GM19328 (cell line): ENCODE data around the gene EVI5L.

Source experiments
- ATAC-seq: cut with Tn5 transposase; IDR thresholded peaks from one replicate; pipeline ENCODE4 v1.9.1; 2021; ENCODE audit warnings: mild to moderate bottlenecking, moderate library complexity; ENCODE audit not compliant: unreplicated experiment

The EVI5L gene

DNA sequence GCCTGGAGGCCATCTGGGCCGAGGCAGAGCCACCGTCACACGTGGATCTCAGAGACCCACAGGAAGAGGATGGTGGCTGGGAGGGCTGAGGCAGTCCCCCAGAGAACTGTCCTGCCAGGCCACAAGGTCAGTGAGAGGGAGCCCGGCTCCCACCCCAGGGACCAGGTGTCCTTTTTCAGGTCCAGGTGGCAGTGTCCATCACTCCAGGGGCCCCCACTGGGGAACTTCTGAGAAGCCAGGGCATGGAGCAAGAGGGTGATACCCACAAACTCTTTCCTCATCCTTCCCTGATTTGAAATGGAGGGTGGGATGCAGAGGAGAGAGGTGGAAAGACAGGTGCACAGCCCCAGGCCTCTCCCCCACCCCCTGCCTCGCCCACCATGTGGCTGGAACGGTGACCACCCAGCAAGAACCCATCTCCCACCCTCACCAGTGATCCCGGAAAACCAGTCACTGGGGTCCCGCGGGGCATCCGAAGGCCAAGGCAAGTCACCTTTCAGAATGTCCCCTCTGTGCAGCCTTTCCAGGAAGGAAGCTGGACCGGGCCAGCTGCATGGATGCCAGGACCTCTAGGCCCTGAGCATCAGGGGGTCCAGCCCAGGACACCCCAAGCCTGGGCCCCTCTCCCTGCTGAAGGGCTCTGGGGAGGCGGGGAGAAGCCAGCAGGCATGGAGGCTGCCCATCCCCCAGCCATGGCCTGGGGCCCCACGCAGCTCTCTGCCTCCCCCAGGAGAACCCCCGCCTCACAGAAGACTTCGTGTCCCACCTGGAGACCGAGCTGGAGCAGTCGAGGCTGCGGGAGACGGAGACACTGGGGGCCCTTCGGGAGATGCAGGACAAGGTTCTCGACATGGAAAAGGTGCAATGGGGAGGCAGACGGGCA is 30.1 kb downstream of the EVI5L start:
- ATAC-seq: no peak

- no peak for ATAC-seq
These were observed 30.9 kb downstream of the EVI5L start for GRCh38 chr19:7860714-7861618.

DNA sequence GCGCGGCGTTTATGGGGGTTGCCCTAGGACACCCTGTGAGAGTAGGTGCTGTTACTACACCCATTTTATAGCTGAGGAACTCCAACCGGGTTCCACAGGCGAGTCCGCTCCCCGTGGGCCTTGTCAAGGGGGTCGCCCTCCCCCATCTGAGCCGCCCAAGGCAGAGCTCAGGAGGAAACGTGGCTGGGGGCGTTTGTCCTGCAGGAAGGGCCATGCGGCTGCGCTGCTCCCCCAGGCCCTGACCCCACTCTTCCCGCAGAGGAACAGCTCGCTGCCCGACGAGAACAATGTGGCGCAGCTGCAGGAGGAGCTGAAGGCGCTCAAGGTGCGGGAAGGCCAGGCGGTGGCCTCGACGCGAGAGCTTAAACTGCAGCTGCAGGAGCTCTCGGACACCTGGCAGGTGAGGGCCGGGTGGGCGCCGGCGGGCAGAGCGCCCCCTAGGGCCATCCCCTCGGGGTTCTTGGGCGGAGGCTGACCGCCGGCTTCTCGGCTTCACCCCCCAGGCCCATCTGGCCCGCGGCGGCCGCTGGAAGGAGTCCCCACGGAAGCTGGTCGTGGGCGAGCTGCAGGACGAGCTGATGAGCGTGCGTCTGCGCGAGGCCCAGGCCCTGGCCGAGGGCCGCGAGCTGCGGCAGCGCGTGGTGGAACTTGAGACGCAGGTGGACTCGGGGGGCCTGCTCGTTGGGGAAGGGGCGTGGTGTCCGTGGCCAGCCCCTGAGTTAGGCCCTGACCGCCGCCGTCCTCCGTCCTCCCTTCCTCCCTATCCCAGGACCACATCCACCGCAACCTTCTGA is 31.8 kb downstream of the EVI5L start:
- no peak for ATAC-seq

GRCh38 chr19:7862413-7862951 is 32.5 kb downstream of the EVI5L start:
- ATAC-seq: no peak

- ATAC-seq: no peak
These were observed 33.3 kb downstream of the EVI5L start for GRCh38 chr19:7863157-7863970.

DNA sequence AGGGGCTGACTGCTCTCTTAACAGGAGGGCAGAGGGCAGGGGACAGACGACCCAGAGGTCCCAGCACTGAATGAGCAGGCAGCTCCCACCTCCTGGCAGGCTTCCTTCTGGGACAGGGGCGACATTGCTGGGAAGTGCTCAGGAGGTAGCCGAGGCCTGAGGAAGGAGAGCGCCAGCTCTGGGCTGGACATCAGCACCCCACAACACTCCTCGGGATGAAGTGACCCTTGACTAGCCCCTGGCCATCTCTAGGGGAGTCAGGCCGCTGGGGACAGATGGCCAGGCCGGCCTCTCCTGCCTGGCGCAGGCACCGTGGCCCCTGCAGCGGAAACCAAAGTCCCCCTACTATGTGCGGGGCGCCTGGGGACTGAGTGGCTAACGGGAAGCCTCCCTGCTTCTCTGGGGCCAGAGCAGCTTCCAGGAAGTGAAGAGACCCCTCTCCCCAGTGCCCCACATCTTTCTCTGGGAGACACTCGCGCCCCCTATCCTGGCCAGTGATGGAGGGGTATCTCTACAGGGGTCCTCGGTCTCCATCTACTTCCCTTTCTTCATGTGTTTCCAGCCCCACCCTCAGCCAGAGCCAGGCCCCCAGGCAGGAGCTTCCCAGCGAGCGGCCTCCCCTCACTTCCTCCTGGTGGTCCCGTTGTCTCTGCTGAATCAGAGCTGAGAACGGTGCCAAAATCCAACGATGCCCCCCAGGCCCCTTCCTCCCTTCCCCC is 34.1 kb downstream of the EVI5L start:
- ATAC-seq: no peak

GRCh38 chr19:7864690-7865074 is 34.7 kb downstream of the EVI5L start:
- ATAC-seq: no peak

DNA sequence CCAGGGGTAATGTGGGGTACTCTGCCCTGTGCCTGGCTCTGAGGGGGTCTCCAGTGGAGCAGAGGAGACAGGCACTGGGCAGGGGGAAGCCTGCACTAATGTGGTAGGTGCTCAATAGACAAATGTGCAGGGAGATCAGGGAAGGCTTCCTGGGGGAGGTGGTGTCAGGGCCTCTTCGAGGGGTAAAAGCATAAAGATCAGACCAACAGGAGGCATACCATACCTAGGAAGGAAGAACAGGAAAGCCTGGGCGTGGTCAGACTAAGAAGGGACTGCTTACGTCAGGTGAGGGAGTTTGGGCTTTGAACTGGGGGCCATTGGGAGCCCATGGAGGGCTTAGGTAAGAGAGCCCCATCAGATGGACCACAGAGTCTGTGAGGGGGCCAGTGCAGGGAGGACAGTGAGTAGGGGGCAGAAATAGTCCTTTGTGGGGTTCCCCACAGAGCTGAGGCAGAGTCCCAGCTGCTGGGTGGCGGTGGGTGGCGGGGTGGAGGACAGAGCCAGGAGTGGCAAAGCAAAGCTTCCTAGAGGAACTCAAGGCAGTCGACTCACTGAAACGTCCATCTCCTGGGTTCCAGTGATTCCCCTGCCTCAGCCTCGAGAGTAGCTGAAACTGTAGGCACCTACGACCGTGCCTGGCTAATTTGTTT is 35.4 kb downstream of the EVI5L start:
- no peak for ATAC-seq

DNA sequence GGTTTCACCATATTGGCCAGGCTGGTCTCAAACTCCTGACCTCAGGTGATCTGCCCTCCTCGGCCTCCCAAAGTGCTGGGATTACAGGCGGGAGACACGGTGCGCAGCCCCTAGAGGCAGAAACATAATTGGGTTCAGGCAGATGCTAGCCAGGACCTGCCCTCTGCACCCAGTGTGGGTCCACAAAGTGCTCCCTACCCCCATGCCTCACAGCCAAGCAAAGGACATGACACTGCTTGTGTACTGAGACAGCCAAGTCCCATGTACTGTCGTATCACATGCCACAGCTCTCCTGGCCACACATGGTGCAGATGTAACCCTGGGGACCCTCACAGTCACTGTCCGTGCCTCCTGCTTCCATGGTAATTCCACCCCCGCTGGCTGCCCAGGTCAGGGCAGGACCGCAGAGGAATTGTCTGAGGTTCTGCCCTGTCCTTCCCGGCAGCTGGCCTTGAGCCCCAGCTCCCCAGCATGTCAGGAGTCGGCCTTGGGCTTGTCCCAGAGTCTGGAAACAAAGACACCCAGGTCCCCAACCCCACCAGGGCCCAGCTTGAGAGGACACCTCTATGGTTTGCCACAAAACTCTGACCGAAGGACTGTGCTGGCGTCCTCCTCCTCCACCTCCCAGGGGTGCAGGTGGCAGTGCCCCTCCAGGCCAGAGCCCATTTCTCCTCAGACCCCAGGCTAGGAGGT is 36.5 kb downstream of the EVI5L start:
- ATAC-seq: no peak

DNA sequence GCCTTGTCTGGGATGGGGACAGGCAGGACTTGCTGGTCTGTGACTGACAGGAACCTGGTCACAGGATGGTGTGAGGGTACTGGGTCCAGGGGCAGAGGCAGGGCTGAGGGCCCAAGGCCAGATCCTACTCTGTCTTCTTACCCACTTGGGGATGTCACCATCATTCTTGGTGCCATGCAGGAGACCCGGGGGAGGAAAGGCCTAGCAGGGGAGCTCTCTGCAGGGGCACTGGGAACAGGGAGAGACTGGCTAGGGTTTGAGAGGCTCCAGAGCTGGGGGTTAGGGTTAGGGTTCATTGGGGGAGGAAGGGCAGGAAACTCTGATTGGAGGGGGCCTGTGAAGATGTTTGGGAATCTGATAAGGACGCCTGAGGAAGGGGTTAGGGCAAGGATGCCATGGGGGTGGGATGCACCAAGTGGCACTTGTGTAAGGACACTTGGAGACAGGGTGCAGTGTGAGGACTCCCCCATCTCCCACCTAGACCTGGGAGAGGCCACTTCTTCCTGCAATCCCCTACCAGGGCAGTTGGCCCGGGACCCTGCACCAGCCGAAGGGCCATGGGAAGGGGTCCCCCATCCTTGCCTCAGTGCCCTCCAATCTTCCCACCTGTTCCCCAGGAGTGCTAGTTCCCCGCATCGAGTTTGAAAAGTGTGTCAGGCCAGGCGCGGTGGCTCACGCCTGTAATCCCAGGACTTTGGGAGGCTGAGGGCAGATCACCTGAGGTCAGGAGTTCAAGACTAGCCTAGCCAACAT is 37.2 kb downstream of the EVI5L start:
- ATAC-seq: no peak

DNA sequence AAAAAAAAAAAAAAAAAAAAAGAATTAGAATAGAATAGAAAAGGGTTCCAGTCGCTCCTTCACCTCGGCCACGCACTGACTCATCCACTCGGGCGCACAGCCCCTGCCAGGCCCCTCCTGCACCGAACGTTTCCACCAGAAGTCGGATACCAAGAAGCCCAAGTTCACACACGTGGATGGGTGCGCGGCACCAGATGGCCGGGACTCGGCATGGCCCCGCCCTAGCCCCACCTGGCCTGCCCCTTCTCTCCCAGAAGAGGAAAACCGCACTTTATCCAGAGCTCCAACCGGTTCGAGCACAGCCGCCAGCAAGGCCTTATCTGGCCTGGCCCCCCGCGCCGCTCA is 38.3 kb downstream of the EVI5L start:
- ATAC-seq: no peak

DNA sequence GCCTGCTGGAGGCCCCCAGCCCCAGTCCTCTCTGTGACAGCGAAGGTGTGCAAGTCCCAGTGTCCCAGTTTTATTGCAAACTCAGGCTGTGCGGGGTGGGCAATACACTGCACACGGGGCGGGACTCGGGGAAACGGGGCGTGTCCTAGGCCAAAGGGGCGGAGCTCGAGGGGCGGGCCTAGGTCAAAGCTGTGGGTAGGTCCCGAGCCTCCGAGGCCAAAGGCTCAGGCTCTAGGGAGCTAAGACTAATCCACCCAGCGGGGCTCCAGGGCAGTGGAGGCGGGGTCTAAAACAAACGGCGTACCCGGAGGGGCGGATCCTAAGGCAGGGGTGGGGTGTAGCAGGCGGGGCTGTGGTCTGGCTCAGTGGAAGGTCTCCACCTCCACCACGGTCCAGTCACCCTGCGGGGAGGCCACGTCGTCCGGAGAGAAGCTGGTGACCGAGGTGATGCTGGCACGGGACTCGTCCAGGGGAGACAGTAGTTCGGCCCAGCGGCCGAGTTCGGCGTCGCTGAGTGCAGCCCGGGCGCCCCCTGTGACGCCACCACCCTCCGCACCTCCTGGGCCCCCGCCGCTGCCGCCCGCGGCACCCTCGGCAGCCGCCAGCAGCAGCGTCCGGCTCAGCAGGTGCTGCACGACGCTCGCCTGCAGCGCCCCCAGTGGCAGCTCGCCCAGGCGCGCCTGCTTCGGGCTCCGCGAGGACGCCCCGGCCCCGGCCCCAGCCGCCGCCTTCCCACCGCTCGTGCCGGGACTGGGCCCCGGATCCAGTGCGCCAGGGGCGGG is 38.8 kb downstream of the EVI5L start:
- peak; percentile 65 for ATAC-seq

- ATAC-seq: peak; percentile 54
These were observed 39.5 kb downstream of the EVI5L start for GRCh38 chr19:7869453-7869909.

DNA sequence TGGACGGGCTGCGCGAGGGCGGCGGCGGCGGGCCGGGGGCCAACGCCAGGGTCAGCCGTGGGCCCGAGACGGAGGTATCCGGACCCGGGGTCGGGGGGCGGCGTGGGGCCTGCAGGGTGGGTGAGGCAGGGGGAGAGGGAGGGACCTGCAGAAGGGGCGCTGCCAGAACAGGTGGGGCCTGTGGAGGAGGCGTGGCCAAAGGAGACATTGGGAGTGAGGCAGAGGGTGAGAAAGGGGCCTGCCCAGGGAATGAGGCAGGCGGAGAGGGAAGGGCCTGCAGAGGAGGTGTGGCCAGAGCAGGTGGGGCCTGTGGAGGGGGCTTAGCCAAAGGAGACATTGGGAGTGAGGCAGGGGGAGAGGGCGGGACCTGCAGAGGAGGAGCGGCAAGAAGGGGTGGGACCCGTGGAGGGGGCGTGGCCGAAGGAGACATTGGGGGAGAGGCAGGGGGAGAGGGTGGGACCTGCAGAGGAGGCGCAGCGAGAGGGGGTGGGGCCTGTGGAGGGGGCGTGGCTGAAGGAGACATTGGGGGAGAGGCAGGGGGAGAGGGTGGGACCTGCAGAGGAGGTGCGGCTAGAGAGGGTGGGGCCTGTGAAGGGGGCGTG is 40.0 kb downstream of the EVI5L start:
- no peak for ATAC-seq

- ATAC-seq: no peak
These were observed 40.8 kb downstream of the EVI5L start for GRCh38 chr19:7870571-7871436.
